ENCODE results near the gene SLC22A1.

DNA sequence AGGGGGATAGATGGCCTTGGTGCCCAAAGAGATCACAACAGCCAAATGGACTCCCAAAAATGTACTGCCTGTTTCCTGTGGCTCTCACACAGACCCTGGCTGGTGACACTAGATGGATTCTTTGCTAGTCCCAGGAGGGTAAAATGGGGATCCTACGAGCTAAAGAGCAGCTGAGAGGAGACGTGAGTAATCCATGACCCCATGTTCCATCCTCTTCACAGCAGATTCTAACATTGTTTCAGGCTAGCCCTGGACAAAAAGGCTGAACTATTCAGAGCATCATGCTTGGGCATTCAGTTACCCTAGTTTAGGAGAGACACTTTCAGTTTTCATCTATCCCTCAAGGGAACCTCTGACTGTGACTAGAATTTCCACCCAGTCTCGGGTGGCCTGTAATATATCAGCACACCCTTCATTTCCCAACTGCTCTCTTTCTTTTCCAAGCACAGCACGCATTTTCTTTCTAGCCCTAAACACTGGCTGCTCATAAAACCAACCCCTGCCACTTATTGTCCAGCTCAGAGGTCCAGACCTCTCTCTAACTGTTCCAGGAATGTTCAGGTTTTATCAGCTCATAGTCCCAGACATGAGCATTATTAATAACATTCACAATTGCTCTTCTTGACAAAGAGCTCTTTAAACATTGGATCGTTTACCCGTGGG lies 48.5 kb downstream of the SLC22A1 start:
- TF ChIP-seq, protein P1, sequence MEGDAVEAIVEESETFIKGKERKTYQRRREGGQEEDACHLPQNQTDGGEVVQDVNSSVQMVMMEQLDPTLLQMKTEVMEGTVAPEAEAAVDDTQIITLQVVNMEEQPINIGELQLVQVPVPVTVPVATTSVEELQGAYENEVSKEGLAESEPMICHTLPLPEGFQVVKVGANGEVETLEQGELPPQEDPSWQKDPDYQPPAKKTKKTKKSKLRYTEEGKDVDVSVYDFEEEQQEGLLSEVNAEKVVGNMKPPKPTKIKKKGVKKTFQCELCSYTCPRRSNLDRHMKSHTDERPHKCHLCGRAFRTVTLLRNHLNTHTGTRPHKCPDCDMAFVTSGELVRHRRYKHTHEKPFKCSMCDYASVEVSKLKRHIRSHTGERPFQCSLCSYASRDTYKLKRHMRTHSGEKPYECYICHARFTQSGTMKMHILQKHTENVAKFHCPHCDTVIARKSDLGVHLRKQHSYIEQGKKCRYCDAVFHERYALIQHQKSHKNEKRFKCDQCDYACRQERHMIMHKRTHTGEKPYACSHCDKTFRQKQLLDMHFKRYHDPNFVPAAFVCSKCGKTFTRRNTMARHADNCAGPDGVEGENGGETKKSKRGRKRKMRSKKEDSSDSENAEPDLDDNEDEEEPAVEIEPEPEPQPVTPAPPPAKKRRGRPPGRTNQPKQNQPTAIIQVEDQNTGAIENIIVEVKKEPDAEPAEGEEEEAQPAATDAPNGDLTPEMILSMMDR (IDR thresholded peaks at IDR 0.05): no peak
- no peak for TF ChIP-seq EP300 (IDR thresholded peaks at IDR 0.05)
- TF ChIP-seq POLR2A (IDR thresholded peaks at IDR 0.05): no peak

All from gastroesophageal sphincter (tissue), 3 donors.